Breast epithelium (tissue), 3 donors: Measurements from ENCODE around the gene GAREM2.

Experiments
- POLR2AphosphoS5 ChIP-seq, 3 donors: sonication (generic); formaldehyde crosslinking; IDR thresholded peaks; one replicate each; pipeline ENCODE4 v1.6.1; 2017; ENCODE audit warnings: antibody characterized with exemption in 3 of 3
- TF ChIP-seq, protein P1 (sequence below), 3 donors: fragments of 450-650 bp; IDR thresholded peaks; one replicate each; pipeline ENCODE4 v1.5.1; 2016 to 2017; ENCODE audit warnings: antibody characterized with exemption in 3 of 3, mild to moderate bottlenecking in 3 of 3, moderate library complexity in 3 of 3

DNA sequence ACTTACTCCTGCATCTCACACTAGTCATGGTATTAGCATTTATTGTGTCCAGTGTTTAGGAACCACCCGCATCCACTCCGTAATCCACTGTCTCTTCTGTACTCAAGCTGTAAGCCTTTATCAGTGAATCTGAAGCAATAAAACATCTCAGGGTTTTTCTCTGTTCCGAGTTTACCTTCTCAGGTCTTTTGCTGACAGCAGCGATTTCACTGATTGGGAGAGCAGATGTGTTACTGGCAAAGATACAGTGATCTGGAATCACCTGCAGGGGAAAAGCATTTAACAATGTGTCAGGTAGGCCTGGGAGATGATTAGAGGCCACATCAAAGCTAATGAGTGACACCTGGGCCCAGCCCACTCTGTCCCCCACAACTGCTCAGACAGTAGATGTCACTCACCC, 24.6 kb downstream of the GAREM2 start:
- TF ChIP-seq, protein P1, sequence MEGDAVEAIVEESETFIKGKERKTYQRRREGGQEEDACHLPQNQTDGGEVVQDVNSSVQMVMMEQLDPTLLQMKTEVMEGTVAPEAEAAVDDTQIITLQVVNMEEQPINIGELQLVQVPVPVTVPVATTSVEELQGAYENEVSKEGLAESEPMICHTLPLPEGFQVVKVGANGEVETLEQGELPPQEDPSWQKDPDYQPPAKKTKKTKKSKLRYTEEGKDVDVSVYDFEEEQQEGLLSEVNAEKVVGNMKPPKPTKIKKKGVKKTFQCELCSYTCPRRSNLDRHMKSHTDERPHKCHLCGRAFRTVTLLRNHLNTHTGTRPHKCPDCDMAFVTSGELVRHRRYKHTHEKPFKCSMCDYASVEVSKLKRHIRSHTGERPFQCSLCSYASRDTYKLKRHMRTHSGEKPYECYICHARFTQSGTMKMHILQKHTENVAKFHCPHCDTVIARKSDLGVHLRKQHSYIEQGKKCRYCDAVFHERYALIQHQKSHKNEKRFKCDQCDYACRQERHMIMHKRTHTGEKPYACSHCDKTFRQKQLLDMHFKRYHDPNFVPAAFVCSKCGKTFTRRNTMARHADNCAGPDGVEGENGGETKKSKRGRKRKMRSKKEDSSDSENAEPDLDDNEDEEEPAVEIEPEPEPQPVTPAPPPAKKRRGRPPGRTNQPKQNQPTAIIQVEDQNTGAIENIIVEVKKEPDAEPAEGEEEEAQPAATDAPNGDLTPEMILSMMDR (IDR thresholded peaks at IDR 0.05): no peak
- no peak for TF ChIP-seq POLR2AphosphoS5 (IDR thresholded peaks at IDR 0.05)
